Activated CD8-positive, alpha-beta memory T cell treated with anti-CD3 and anti-CD28 coated beads, Interleukin-2, amount 50 U/mL, for 48 hours (primary cell): ENCODE data around the gene C19orf25.

Source experiments
- DNase-seq: peaks from one replicate; pipeline ENCODE4 v3.0.0-alpha.2; 2020

C19orf25 gene

DNA sequence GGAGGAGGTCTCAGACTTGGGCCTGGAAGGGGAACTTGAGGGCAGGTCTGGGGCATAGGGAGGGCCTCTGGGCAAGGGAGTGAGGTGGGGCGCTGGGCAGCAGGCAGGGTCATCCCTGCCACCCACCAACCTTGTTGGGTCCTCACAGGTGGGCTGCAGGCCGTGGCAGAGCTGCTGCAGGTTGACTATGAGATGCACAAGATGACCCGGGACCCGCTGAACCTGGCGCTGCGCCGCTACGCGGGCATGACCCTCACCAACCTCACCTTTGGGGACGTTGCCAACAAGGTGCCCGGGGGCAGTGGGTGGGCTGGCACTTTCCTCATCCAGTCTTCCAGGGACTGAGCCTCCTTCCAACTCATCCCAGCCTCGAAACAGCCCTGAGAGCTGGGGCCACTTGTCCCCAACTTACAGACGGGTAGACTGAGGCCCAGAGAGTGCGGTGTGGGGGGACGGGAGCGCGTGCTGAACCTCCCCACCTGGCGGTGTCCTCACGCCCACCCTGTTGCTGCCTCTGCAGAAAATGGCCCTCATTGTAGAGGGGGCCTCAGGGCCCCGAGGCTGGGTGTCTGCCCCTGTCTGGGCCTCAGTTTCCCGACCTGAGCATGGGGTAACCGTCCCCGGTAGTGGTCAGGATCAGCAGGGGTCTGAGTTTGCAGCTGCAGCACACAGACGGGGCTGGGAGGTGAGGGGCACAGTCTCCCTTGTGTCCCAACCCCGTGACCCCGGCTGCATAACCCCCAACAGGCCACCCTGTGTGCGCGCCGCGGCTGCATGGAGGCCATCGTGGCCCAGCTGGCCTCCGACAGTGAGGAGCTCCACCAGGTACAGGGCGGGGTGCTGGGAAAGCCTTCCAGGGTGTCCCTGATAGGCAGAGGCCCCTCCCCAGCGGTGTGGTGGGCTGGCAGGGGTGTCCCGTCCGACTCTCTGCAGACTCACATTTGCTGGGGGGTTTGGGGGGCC, 18.7 kb downstream of the C19orf25 start:
- no peak for DNase-seq

DNA sequence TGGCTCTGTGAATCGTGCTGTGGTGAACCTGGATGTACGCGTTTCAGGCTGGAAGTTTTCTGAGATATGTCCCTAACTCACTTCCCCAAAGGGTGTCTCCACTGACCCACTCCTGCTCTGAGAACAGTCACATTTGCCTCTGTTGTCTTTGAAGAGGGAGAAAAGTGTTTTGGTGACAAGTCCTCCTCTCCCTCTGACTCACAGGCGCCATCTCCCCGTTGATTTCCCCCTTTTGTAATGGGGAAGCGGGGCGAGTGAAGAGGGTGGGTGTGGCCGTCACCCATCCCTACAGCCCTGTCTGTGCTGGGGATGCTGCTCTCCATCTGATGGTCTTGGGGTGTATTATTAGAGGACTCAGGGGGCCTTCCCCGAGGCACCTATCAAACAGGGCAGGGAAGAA, 19.5 kb downstream of the C19orf25 start:
- DNase-seq = no peak

DNA sequence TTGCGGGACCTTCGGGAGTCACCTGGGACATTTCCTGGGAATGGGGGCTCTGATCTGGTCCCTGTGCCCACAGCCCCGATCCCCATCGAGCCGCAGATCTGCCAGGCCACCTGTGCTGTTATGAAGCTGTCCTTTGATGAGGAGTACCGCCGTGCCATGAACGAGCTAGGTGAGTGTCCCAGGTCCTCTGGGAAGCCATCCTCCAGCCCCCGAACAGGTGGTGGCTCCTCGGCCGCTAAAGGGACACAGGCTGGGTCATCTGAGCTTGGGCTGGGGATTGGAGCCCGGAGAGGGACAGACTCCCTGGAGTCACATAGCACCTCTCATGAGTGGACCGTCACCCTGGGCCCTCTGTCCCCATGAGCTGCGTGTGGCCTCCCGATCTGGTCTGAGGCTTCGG, 21.1 kb downstream of the C19orf25 start:
- DNase-seq = no peak

DNA sequence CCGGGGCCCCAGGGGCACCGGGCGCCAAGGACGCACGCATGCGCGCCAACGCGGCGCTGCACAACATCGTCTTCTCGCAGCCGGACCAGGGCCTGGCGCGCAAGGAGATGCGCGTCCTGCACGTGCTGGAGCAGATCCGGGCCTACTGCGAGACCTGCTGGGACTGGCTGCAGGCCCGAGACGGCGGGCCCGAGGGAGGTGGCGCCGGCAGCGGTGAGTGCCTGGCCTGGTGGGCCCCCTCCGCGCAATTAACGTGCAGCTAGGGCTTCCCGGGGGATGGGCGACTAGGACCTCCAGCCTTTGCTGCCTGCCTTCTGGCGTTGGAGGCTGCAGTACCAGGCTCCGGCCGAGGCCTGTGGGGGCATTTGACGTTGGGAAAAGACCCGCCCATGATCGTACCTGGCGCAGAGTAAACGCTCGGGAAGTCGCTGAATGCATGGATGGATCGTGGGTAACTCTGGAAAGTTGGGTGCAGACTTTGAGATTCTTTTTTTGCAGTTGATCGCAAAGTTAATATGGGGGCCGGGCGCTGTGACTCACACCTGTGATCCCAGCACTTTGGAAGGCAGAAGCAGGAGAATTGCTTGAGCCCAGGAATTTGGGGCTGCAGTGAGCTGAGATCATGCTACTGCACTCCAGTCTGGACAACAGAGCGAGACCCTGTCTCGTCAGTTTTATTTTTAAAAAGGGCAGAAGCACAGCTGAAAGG, 21.8 kb downstream of the C19orf25 start:
- DNase-seq = no peak

DNA sequence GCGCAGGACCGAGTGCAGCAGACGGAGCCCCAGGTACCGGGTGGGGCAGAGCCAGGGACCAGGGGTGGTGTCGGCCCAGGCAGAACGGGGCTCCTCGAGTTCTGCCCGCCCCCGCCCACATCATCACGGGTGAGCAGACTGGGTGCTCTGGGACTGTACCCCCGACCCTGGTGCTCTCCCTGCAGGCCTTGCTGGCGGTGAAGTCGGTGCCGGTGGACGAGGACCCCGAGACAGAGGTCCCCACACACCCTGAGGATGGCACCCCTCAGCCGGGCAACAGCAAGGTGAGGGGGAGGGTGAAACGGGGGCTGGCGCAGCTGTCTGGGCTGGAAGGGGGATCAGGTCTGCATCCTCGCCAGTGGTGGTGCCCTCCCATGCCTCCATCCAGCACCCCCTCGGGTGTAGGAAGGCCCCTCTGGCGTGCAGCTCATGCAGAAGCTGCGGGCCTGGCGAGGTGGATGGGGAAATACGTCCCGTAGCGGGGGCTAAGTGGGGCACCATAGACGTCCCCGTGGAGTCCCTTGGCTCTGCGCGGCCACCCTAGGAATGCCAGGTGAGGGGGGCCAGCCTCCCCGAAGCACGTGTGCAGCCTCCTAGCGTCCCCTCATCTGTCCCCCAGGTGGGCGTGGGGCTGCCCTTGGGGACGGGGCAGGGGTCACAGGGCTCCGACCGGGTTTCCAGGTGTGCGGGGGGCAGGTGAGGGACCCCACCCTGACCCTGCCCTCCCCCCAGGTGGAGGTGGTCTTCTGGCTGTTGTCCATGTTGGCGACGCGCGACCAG, 22.7 kb downstream of the C19orf25 start:
- no peak for DNase-seq

DNA sequence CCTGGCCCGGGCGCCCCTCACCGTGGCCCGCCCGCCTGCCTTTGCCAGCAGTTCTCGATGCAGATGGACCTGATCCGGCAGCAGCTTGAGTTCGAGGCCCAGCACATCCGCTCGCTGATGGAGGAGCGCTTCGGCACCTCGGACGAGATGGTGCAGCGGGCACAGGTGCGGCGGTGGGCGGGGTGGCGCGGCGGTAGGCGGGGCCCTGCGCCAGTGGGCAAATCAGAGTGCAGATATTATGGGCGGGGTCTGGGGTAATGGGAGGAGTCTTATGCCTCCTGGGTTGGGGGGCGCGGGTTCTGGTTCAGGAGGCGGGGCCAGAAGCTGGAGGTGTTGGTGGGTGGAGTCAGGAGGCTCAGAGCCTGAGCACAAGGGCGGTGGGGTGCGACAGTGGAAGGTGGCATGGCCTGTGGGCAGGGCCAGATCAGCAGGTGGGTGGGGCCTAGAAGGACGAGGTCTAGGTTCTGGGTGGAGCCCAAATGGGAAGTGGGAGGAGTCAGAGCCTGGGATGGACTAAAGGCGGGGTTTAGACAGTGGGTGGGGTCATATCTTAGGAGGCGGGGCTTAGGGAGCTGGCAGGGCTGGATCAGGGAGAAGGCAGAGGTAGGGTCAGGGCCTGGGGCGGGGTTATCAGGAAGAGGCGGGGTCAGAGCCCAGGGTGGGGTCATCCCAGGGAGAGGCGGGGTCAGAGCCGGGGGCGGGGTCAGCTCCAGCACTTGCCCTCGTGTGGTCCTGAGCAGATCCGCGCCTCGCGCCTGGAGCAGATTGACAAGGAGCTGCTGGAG, 23.5 kb downstream of the C19orf25 start:
- DNase-seq = peak; percentile 83

DNA sequence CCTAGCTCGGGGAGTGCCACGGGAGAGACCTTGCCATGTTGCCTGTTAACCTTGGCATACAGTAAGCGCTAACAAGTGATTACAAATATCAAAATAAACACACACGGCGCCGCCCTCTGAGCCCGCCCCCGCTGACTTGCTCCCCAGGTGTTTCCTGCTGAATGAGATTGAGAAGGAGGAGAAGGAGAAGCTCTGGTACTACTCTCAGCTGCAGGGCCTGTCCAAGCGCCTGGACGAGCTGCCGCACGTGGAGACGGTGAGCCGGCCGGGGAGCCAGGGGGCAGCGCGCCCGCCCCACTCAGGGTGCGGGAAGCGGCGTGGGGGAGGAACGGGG, 24.0 kb downstream of the C19orf25 start:
- no peak for DNase-seq

DNA sequence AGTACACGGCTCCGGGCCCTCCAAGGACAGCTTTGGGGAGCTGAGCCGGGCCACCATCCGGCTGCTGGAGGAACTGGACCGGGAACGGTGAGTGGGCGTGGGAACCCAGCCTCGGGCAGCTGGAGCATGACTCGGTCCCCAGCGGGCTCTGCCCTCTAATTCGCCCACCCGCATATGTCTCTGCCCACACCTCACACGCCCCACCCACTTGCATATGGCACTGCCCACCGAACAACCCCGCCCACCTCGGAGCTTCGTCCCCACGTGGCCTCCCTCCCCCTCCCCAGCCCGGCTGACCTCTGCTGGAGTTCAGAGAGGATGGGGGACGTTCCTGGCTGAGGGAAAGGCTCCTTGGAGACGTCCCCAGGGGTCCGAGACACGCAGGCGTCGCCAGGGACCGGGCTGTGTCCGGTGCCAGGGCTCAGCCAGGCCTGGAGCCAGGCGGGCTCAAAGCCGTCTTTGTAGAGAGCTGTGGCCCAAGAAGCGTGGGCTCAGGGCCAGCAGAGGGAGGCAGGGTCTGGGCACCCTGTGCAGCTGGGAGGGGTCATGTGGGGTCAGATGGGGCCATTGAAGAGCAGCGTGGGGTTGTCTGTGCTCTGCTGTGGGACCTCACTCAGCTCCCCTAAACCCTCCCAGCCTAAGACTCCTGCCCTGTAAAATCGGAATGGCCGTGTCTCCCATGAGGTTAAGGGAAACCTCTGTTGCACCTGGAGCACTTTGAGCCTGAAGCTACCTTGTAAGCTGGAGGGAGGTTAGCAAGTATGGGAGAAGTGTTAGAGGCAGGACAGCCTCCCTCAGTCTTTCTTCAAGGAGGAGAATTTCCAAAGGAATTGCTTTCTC, 25.3 kb downstream of the C19orf25 start:
- no peak for DNase-seq

DNA sequence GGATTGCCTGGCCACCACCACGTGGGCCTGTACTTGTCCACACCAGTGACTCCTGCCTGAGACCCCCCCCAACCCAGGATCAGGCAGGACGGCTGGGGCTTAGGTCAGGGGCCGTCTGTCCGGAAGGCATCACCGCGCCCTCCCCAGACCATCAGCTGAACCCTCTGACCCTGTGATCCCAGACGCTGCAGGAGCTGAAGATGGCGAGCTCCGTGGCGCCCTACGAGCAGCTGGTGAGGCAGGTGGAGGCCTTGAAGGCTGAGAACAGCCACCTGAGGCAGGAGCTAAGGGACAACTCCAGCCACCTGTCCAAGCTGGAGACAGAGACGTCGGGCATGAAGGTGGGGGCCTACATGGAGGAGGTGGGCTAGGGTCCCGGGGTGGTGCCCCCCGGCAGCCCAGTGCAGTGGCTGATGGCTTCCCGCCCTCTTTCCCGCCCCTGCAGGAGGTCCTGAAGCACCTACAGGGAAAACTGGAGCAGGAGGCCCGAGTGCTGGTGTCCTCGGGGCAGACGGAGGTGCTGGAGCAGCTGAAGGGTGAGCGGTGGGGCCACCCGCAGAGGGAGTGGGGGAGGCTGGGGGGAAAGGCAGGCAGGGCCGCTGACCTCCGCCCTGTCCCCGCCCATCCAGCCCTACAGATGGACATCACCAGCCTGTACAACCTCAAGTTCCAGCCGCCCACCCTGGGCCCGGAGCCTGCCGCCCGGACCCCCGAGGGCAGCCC, 26.1 kb downstream of the C19orf25 start:
- no peak for DNase-seq

DNA sequence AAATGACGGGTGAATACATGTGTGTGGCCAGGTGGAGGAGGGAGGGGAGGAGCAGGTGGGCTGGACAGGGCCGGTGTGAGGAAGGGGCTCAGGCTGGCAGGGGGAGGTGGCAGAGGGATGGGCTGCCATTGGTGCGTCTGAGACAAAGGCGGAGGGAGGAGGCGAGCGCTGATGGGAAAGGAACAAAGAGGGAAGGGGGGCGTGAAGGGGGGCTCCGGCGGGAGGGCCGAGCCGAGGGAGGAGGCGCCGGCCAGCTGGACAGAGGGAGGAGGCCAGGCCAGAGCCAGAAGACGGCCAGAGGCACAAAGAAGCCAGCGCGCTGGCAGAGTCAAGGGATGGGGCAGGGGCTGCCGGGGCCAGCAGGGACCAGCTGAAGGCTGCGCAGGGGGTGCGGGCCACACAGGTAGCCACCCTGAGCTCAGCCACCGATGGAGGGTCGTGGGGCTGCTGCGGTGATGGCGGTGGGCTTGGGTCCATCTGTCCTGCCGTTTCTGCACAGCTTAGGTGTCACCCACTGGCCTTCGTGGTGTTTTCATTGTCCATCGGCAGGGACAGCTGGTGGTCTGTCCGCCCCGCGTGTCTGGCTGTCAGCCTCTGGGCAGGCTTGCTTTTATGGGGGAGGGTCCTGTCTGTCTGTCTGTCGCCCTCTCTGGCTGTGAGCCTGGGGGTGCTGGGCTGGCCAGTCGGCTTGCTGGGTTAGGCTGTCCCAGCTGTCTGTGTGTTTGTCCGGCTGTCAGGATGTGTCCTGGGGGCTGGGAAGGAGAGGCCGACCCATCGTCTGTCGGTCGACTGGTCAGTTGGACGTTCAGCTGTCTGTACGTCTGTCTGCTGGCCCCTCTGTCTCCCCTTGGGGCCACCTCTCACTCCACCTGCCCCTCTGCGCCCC, 26.9 kb downstream of the C19orf25 start:
- no peak for DNase-seq

DNA sequence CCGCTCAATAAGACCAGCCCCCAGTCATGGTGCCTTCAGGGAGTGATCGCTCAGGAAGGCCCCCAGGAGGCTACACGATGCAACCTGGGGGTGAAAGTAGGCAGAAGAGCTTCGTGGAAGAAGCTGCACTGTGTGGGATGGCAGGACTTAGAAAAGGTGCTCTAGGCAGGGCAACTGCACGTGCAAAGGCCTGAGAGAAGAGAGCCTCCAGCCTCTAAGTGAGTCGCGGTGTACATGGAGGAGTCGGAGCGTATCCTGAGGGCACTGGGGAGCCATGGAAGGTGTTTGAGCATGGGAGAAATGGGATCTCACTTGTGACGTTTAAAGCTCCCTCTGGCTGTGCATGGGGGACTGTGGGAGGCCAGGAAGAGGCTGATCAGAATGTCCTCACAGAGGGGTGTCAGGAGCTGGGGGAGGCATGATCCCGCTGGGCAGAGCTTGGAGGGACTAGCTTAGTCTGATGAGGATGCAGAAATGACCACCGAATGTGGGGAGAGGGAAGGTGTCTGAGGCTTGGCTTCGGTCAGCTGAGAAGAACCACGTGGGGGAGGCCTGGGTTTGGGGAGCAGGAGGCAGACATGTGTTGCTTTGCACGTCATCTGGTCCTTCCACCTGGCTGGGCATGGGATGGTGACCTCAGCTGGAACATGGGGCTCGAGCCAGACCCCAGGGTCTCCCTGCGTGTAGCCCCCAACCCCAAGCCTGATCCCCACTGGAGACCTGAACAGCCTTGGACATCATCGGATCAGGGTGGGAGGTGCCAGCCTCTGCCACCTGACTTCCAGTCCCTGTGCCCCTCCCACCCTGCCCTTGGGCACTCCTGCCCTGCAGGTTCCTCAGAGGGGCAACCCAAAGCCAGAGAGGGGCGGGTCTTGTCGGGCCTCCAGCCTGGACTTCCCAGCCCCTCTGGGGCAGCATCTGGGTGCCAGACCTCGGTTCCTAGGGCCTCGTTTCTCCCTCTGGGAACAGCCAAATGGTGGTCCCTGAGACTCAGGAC, 28.0 kb downstream of the C19orf25 start:
- no peak for DNase-seq

DNA sequence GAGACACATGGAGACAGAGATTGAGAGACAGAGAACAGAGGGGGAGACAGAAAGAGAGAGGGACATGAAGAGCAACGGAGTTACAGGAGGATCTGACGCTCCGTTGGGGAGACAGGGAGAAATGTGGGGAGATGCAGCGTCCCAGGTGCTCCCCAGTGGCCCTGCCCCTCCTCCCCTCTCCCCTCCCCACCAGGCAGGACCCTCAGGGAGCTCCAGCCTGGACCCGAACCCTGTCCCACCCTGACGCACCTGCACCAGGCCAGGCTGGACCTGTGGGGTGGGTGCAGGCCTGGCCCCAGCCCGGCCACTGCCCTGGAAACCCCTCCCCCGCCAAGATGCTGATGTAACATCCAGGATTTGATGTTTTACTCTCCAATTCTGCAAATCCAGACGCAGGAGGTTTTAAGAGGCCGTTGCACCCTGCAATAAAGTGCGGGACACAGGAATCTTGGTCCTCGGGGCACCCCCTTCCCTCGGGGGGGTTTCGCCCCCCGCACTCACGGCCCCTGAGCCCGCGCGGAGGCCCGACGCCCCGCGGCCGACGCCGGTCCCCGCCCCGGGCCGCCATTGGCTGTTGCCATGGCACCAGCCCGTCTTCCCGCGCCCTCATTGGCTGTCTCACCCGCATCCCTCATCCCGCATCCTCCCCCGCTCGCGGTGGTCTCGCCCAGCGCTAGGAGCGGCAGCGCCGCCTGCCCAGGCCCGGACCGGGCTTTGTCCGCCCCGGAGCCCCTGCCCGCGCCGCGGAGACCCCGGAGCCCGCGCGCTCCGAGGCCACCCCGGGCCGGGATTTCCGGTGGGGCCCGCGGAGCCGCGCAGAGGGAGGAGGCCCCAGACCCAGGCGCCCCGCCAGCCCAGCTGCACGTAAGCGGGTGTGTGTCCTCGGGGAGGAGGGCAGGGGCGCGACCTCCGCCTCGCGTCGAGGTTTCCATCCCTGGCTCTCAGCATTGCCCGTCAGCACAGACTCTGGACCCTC, 29.3 kb downstream of the C19orf25 start, which contains the start of gene APC2:
Gene APC2, plus strand, starts transcription at position 655 of the 976 bp plus-strand sequence. CDS start 2,881 bp downstream, outside the sequence.
- DNase-seq = no peak

DNA sequence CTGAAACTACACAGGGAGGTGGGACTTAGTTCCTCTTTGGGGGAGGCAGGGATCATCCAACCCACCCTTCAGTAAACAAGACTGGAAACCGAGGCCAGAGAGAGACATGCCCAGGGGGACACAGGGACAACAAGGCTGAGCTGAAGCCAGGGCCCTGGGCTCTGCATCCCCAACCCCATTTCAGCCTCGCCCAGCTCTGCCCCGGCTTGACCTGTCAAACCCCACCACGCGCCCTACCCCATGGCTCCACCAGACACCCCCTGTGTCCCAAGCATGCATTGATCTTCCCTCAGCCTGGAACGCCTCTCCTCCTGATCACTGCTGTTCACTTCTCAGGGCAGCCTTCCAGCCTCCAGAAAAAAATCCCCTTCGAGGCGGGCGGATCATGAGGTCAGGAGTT, 31.1 kb downstream of the C19orf25 start:
- DNase-seq = no peak

DNA sequence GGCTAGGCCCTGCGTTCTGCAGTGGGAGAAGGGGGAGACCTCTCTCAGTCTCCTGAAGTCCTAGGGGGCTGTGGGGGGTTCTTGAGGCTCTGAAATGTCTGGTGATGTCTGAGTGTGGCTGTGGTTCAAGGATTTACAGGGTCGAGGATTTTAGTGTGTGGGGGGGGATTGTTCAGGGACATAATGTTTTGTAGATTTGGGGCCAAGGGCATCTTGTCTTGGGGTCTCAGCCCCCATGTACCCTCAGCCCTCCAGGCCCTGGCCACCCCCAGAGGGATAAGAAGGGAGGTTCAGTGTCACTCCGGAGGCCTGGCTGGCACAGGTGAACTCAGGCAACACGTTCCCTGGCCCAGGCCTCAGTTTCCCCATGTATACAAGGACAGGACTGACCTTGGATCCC, 31.5 kb downstream of the C19orf25 start:
- no peak for DNase-seq

DNA sequence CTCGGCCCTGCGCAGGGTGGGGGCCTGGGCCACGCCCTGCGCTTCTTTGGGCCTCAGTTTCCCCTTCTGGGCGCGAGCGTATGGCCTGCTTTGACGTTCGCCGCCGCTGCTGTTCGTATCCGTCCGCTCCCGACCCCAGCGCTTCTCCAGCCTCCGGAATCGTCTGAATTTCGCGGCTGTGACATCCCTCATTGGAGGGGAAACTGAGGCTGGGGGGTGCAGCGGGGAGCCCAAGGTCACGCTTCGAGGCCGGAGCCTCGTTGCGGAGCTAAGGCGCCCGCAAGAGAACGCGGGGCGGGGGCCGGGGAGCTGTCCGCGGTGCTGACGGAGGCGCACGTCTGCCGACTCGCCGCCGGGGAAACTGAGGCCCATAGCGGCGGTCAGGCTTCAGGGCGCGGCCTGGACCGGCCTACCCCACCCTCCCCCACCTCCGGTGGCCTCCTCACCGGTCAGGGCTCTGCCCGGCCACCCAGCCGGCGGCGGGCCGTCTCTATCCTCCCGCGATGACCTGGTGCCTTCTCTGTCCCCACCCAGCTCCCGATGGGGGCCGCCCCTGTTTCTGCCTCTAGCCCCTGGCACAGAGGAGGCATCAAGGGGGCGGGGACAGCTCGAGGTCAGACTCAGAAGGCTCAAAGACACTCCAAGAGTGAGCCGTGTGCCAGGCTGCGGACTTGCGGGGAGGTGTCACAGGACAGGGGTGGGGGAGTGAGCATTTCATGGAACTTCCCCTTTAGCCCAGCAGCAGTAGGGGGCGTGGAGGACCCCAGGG, 32.1 kb downstream of the C19orf25 start:
- DNase-seq = no peak

DNA sequence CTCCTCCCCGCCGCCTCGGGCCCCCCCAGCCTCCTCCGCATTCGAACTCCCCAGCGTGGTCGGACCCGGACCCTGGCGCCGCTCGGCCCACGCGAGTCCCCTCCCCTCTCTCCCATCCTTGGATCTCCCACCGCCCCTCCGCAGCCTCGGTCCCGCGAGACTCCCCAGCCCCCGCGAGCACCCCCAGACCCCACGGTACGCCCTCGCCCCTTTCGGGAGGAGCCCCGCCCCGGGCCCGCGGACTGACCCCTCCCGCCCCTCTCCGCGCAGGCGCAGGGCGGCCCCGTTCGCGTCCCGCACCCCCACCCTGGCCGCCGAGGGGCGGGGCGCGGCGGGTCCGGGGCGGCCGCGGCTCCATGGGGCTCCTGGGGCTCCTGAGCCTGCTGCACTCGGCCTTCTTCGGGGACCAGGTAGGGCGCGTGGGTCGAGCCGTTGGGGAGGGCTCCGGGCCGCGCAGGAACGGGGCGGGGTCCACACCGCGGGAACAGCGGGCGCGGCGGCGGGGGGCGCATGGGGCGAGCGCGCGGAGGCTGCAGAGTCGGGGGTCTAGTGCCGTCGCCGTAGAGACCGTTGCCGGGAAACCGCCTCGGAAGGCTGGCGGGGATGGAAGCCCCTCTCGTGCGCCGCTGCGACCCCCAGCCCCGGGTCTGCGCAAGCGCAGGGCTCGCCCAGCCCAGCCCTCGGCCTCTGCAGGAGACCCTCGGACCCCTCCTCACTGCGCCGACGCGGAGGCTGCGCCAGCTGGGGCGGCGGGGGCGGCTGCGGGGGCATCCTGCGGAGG, 32.9 kb downstream of the C19orf25 start:
- no peak for DNase-seq
